Left lung (tissue), 10 donors: ENCODE results near the gene ECI2. TPM values are rescaled to one million over a fixed set of nuclear protein-coding genes. Genes with fewer than 3 reads are reported as not detected.

Source experiments
- ATAC-seq: fragments of 200-7000 bp; cut with Tn5 transposase; one replicate; pipeline ENCODE4 v1.9.1; 2020; ENCODE audit warnings: moderate library complexity
- DNase-seq, 4 donors: peaks; one replicate each; pipeline ENCODE4 v3.0.0-alpha.2; 2013 to 2020
- H3K27ac ChIP-seq, 2 donors: fragments of 200-600 bp; sonication (generic) in 1 of 2; one replicate each; pipeline versions ENCODE4 v1.5.0 to v1.8.0; 2020 to 2021
- H3K27me3 ChIP-seq, 2 donors: fragments of 200-600 bp; sonication (generic) in 1 of 2; one replicate each; pipeline versions ENCODE4 v1.5.0 to v1.8.0; 2020 to 2021
- H3K36me3 ChIP-seq, 2 donors: fragments of 200-600 bp; sonication (generic) in 1 of 2; one replicate each; pipeline versions ENCODE4 v1.5.0 to v1.8.0; 2020 to 2021
- H3K4me1 ChIP-seq, 2 donors: fragments of 200-600 bp; one replicate each; pipeline ENCODE4 v1.8.0; 2021
- H3K4me3 ChIP-seq, 2 donors: fragments of 200-600 bp; sonication (generic) in 1 of 2; one replicate each; pipeline versions ENCODE4 v1.5.0 to v1.8.0; 2020 to 2021; ENCODE audit warnings: mild to moderate bottlenecking in 1 of 2
- H3K9me3 ChIP-seq, 2 donors: fragments of 200-600 bp; sonication (generic) in 1 of 2; one replicate each; pipeline versions ENCODE4 v1.5.0 to v1.8.0; 2020 to 2021
- CTCF ChIP-seq, 2 donors: fragments of 200-600 bp; sonication (generic) in 1 of 2; IDR thresholded peaks; one replicate each; pipeline versions ENCODE4 v1.5.0 to v1.8.0; 2021; ENCODE audit warnings: antibody characterized with exemption in 2 of 2
- intact Hi-C, 2 donors: fragments of 100-400 bp; cut with DNase I; formaldehyde crosslinking; loops; one replicate each; pipeline versions ENCODE4 v1.11.2 to v1.14.2; 2022
- polyA plus RNA-seq, 6 donors: library from polyadenylated mRNA; unstranded; fragments of 120-200 nt; gene quantifications; one replicate each; pipeline ENCODE4 v1.2.1, GENCODE V29; 2013; ENCODE audit not compliant: insufficient read length in 6 of 6
- total RNA-seq, 2 donors: library from RNA; stranded (reverse); fragmentation: NEBNext Ultra II Directional; extraction: Animal tissue kit (Norgen Biotek cat#: 25700); gene quantifications; one replicate each; pipeline ENCODE4 v1.2.1, GENCODE V29; 2021
- donor health status: DM: no; HTN: yes; CAD: no.
- donor health status: DM: no; HTN: no; CAD: no.

ECI2 gene
- total and polyA plus RNA-seq, 8 donors: 34.4 to 86.5 (median 73.9) TPM

GRCh38 chr6:4178737-4179333 is 43.5 kb upstream of the ECI2 start:
- Histone ChIP-seq H3K9me3 (no peaks in the 10 kb centered on the region), H3K27ac (no peak overlapping the region), H3K4me1 (no peaks in the 10 kb centered on the region), H3K36me3 (no peaks in the 10 kb centered on the region), H3K4me3 (no peak overlapping the region), H3K27me3 (no peaks in the 10 kb centered on the region)
- no peak for DNase-seq
- no peak for TF ChIP-seq CTCF (IDR thresholded peaks at IDR 0.05)
- no peak for ATAC-seq
- intact Hi-C loops: no loop called here

GRCh38 chr6:4176907-4177306 is 41.5 kb upstream of the ECI2 start:
- H3K4me3 ChIP-seq: no peak overlapping the region
- no peaks in the 10 kb centered on the region for H3K27me3 ChIP-seq
- no peaks in the 10 kb centered on the region for H3K4me1 ChIP-seq
- no peak overlapping the region for H3K27ac ChIP-seq
- no peak for ATAC-seq
- H3K9me3 ChIP-seq: no peaks in the 10 kb centered on the region
- H3K36me3 ChIP-seq: no peaks in the 10 kb centered on the region
- TF ChIP-seq CTCF (IDR thresholded peaks at IDR 0.05): no peak
- no peak for DNase-seq
- intact Hi-C loops: no loop called here

GRCh38 chr6:4174042-4174441 is 38.7 kb upstream of the ECI2 start:
- DNase-seq (no peak), ATAC-seq (no peak)
- Histone ChIP-seq H3K9me3 (no peaks in the 10 kb centered on the region), H3K27ac (no peak overlapping the region), H3K27me3 (no peaks in the 10 kb centered on the region), H3K4me3 (no peak overlapping the region), H3K4me1 (no peaks in the 10 kb centered on the region), H3K36me3 (no peaks in the 10 kb centered on the region)
- intact Hi-C loops: no loop called here
- TF ChIP-seq CTCF (IDR thresholded peaks at IDR 0.05): no peak

GRCh38 chr6:4172368-4172767 is 37.0 kb upstream of the ECI2 start:
- no peak for DNase-seq
- Histone ChIP-seq H3K4me3 (no peak overlapping the region), H3K4me1 (no peaks in the 10 kb centered on the region), H3K9me3 (peaks cover 0 to 6% of the 10 kb centered on the region in 2 donors), H3K27ac (no peak overlapping the region), H3K36me3 (no peaks in the 10 kb centered on the region), H3K27me3 (no peaks in the 10 kb centered on the region)
- no peak for ATAC-seq
- TF ChIP-seq CTCF (IDR thresholded peaks at IDR 0.05): no peak
- intact Hi-C loops: no loop called here

- no peak overlapping the region for H3K27ac ChIP-seq
- no peaks in the 10 kb centered on the region for H3K4me1 ChIP-seq
- no peaks in the 10 kb centered on the region for H3K36me3 ChIP-seq
- H3K9me3 ChIP-seq: peaks cover 0 to 6% of the 10 kb centered on the region in 2 donors
- no peak for TF ChIP-seq CTCF (IDR thresholded peaks at IDR 0.05)
- ATAC-seq (no peak), DNase-seq (no peak)
- H3K27me3 ChIP-seq: no peaks in the 10 kb centered on the region
- H3K4me3 ChIP-seq: no peak overlapping the region
- intact Hi-C loops: no loop called here
Observed at GRCh38 chr6:4170297-4170696, 34.9 kb upstream of the ECI2 start.
